DMS 273 treated with DMSO at 0.1 percent for 48 hours (cell line): Measurements from ENCODE around the gene MARS1.

Experiments used
- DNase-seq: peaks from one replicate; lab custom pipeline; 2025; lab: John Stamatoyannopoulos, UW

The MARS1 gene

GRCh38 chr12:57473392-57473791 lies 14.5 kb upstream of the MARS1 start:
- no peak for DNase-seq

GRCh38 chr12:57473886-57474285 lies 14.0 kb upstream of the MARS1 start:
- DNase-seq, result no peak

- DNase-seq, result no peak
Observed at GRCh38 chr12:57474430-57474829, 13.4 kb upstream of the MARS1 start.

GRCh38 chr12:57474862-57475261 lies 13.0 kb upstream of the MARS1 start:
- DNase-seq, result no peak

GRCh38 chr12:57475271-57476161 lies 12.4 kb upstream of the MARS1 start:
- no peak for DNase-seq

GRCh38 chr12:57476162-57476992 lies 11.5 kb upstream of the MARS1 start:
- no peak for DNase-seq

- DNase-seq, result no peak
Observed at GRCh38 chr12:57476993-57477709, 10.7 kb upstream of the MARS1 start.

- DNase-seq, result no peak
Observed at GRCh38 chr12:57477710-57478681, 9.9 kb upstream of the MARS1 start.

GRCh38 chr12:57479043-57479375 lies 8.9 kb upstream of the MARS1 start:
- DNase-seq, result no peak

GRCh38 chr12:57479376-57480115 lies 8.3 kb upstream of the MARS1 start, which contains the start of gene ARHGAP9:
Gene ARHGAP9 (minus strand): TSS chr12:57479866. CDS start chr12:57479406, 460 bp downstream.
- no peak for DNase-seq

- DNase-seq, result no peak
Observed at GRCh38 chr12:57481671-57482070, 6.2 kb upstream of the MARS1 start.

- DNase-seq, result no peak
Observed at GRCh38 chr12:57483466-57483865, 4.4 kb upstream of the MARS1 start.

GRCh38 chr12:57485695-57486094 lies 2.2 kb upstream of the MARS1 start:
- DNase-seq, result no peak

- no peak for DNase-seq
Observed at GRCh38 chr12:57487055-57487596, 742 bp upstream of the MARS1 start.

- DNase-seq, result peak; percentile 42
Observed at GRCh38 chr12:57488402-57489156, 711 bp downstream of the MARS1 start.

- no peak for DNase-seq
Observed at GRCh38 chr12:57489157-57489641, 1.3 kb downstream of the MARS1 start.

GRCh38 chr12:57490126-57490525 lies 2.3 kb downstream of the MARS1 start:
- no peak for DNase-seq

- no peak for DNase-seq
Observed at GRCh38 chr12:57491393-57492280, 3.8 kb downstream of the MARS1 start.
